CD4-positive, alpha-beta T cell treated with Interleukin-17A for 1 hour (primary cell): ENCODE data around the gene MCIDAS.

Experiments
- DNase-seq: peaks from one replicate; pipeline ENCODE4 v3.0.0-alpha.2; 2020

MCIDAS gene

DNA sequence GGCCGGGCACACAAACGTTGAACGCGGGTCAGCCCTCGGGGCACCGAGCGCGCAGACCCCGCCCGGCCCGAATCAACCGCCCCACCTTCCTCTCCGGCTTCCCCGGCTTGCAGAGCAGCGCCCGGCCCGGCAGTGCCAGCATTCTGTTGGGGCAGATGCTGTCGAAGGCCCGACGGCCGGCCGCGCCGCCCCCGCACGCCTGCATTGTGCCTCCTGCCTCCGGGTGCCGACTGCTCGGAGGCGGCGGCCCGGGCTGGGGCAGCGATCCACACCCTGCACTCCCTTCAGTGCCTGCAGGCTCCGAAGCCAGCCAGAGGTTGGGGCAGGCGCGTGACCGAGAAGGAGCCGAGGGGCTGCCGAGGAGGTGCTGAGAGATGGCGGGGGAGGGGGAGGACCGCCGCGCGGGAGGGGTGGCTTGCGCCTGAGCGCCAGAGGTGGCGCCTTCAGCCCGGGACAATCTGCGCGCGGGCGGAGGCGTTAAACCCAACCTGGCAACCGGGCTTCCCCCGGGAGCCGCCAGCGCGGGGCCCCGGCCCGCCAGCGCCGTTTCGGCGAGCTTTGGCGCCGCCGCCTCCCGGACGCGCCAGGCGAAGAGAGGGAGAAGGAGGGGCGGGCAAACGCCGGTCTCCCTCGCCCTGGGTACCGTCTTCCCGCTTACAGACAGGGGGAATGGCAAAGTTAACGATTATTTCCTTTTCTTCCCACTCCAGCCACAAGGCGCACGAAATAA, at the start of gene MCIDAS:
Gene MCIDAS, minus strand, starts transcription at position 382 of the 730 bp plus-strand sequence. Its CDS starts 177 bp downstream, at position 205.
- DNase-seq = peak; percentile 49

DNA sequence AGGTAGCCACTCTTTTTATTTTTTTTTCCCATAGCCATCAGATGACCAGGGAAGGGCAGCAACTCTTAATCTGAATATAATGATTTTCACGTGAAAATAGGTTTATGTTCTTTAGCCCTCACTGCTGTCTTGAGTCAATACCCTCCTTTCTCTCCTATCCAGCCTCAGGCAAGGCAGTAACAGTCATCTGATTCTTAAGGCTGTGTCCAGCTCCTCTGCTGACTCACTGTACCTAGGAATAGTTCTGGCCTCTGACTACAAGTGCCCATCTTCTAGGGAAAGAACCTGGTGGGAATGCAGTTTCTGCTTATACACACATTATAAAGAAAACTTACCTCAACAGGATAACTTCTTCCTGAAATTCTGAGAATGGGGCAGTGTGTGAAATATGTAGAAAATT, 49.7 kb upstream of the MCIDAS start:
- no peak for DNase-seq

DNA sequence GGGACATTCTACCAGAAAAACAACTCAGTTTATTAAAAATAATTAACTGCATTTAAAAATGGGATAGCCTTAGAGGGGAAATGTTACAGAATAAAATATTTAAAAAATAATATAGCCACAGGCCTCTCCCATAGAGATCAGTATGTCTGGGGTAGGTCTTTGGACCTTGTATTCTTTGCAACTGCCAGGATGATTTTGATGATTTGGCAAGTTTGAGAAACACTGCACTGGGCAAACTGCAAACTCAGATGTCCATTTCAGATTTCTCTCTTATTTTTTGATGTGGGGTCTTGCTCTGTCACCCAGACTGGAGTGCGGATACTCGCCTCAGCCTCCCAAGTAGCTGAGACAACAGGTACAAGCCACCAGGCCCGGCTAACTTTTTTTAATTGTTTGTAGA, 31.2 kb upstream of the MCIDAS start:
- DNase-seq = no peak

DNA sequence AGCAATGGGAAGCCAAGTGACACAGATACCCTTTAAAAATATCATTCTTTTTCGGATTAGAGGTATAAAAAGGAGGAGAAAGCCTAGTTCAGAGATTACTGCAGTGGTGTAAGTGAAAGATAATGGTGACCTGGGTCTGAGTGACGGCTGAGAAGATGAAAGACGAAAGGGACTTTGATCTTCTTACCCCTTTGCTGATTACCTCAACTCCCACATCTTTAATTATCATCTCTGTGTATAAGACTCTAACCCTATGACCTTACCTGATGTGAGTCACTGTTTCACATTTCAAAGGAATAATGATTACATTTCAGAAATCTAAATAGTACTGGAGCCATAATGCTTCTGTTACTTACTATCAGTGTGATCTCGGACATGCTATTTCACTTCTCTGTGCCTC, 27.7 kb upstream of the MCIDAS start:
- DNase-seq = no peak

DNA sequence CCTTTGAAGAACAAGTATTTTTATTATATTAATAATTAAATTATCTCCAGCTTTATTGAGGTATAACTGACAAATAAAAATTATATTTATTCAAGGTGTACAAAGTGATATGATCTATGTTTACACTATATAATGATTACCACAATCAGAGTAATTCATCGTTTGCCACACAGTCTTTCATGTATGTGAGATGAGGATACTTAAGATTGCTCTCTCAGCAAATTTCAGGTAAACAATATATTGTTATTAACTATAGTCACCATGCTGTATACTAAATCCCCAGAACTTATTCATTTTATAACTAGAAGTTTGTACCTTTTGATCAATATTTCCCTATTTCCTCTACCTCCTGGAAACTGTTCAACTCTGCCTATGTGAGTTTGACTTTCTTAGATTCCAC, 22.9 kb upstream of the MCIDAS start:
- no peak for DNase-seq

DNA sequence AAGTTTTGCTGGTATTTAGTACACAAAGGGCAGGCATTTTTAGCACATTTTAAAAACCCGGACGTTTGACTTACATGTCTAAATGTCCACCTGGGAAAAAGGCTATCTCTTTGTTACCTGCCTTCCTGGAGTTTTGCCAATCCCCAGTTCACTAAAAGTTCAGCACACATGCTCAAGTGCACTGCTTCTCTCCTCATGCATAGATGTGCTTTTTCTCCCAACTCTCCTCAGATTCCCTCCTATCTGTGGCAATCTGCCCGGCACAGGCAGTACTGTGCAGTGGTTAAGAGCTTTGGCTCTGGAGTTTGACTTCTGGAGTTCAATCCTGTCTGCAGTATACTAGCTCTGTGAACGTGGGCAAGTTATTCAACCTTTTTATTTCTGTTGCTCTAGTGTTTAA, 14.6 kb upstream of the MCIDAS start:
- DNase-seq = no peak

DNA sequence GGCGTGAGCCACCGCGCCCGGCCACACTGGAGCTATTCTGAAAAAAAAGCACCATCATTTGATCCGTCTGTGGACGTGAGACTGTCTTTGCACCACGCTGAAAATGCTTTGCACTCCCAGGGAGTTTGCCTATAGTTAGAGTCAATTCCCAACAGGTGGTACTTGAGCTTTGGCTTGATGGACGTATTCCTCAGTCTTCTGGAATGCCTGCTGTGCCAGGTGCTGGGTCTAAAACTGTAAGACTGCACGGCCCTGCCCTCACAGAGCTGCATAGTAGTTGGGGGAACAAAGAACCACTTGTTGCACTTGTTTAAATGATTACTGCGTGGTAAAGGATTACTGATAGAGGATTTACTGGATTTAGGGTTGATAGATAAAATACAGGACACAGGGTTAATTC, 9.7 kb upstream of the MCIDAS start:
- DNase-seq = no peak

DNA sequence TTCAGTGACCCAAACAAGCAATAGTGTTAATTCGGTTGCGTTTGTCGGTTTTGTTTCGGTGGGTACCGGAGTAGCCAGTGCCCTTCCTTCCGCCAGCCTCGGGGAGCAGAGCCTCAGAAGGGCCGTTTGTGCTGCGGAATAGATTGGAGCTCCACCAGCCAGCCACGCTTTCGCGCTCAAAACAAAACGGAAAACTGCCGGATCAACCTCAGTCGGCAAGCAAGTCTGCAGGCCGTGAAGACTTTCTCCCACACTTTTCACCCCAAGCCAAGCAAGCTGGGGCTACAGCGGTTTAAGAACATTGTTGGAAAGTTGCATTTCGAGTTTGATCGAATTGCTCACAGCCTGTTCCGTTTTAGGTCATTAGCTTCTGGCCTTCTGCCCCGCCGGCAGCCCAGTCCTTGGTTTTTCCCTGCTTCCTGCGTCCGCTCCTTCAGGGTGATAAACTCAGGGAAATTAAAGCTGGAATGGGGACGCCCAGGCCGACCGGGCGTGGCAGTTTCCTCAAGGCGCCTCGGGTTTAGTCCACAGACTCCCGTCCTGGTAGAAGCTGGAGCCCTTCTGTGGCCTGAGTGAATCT, 7.1 kb upstream of the MCIDAS start:
- DNase-seq = no peak

DNA sequence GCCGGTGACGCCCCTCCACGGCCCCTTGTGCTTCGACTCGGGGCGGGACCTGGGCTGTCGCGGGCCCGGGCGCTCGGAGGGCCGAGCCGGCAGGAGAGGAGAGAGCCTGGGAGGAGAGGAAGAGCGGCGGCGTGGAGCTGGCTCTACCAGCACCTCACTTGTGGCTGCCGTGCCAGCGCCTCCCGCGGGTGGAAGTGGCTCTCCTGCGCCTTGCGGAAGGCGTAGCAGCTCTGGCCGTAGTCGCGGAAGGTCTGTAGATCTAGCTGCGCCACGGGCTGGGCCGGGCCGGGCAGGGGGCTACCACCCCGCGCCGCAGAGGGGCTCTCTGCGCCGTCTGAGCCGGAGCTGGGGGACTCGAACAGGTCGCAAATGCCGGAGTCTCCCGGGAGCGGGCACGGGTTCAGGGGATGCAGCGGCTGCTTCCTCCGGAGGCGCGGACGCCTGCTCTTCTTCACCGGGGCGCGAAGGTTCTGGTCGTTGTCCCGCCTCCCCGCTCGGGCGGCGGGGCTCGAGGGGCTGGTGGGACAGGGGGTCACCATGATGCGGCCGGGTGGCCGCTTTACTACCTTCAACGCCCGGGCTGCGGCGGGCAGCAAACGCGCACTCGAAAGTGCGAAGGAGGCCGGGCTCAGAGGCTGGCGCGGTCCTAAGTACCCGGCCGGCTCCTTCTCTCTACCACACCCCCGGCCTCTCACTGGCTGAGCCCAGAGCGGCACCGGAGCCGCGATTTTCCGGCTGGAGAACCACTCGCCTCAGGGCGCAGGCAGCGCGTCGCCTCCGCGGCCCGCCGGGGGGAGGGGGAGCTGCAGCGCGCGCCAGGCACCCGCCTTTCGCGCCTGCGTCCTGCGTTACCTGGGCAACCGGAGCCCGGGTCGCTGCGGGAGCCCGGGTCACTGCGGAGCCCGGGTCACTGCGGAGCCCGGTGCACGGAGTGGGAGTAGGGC, 6.1 kb upstream of the MCIDAS start, which contains the start of gene CCNO:
Gene CCNO, minus strand, starts transcription at position 624 of the 944 bp plus-strand sequence. Its CDS starts 85 bp downstream, at position 539.
- peak; percentile 66 for DNase-seq

DNA sequence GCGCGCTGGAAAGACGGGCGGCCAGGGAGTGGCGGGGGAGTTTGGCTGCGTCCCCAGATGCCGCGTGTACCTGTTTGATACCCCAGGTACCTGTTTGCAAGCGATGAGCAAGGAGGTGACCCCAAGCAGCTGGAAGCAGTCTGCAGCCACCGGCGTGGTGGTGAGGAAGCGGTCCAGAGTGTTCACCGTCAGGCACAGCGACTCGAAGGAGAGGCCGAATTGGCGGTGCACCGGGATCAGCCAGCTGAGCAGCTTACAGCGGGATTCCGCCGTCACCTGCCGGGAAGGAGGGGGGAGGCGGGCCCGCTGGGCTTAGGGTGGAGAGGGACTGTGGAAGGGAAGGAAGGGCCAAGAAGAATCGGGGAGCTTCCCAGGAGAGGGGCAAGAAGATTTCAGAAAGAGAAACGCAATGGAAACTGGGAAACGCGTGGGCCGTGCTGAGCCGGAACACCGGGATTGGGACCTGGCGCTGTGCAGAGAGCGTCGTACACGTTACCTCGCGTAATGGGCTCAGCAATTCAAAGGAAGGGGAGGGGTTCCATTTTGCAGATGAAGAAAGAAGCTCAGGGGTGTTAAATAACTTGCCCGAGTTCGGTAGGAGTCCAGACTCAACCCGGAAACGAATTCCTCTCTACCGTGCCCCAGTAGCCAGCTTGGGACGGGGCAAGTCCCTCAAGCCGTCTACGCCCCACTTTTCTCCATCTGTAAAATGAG, 5.3 kb upstream of the MCIDAS start:
- DNase-seq = no peak

DNA sequence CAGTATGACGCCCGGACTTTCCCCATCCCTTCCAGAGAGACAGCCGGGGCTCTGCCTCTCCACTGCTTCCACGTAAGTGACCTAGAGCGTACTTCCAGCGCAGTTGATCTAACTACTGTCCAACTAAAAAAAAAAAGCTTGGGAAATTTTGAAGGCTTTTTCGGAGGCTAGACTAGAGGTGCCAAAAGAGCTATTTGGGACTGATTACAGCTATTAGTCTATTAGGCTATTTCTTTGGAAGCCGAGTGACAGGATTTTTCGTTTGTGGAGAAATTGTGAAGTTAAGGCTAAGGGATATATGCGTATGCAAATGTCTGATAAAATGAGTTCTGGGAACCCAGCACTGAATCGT, 4.8 kb upstream of the MCIDAS start:
- DNase-seq = no peak

DNA sequence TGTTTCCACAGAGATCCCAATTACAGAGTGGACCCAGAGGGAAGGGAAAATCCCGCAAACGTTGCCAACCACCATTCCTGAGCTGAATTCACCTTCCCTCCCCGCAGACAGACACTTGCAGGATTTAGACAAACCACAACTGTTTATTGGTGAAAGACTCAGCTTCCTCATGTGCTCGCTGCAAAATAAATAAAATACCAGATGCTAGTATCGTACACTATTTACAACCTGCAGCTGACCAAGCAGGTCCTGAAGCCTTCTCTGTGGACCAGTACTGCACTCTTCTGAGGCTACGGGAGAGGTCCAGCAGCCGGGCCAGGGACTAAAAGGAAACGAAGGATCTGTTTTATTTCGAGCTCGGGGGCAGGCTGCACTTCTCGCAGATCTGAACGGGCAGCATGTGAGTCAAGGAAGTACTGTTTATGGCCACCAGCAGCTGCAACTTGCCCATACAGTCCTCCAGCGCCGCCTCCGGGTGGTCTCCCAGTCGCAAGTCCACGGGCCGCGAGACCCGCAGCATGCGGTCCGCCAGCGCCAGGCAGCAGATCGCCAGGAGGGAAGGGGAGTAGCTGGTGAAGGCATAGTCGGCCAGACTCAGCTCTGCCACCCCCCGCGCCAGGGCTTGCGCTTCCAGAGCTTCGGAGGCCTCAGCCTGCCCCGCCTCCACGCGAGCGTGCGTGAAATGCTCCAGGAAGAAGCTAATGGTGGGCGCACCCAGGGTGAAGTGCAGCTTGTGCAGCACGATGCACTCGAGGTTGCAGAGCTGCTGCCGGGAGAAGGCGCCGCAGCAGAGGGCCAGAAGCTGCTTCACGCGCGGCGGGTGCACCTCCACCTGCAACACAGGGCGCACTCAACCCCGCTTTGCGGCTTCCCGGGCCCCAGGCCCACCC, 4.2 kb upstream of the MCIDAS start:
- DNase-seq = peak; percentile 20

DNA sequence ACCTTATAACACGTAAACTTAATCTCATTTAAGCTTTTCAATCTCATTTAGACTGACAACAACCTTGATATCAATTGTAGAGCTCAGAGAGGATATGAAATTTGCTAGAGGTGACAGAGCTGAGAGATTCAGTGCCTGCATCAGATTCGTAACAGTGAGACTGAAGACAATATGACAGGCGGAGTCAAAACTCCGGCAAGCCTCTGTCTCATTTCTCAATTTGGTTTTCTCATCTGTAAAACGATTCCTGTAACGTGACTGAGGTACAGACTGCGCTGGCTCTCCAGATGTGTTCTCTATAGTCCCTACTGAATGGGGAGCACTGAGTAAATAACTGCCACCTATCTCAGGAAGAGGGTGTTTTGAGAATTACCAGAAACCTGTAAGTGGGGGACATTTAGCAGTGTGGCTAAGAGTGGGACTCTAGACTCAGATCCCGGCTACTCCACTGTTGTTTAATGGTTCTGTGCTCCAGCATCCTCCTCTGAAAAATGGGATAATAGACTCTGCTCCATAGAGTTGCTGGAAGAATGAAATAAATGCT, 3.0 kb upstream of the MCIDAS start:
- DNase-seq = no peak

DNA sequence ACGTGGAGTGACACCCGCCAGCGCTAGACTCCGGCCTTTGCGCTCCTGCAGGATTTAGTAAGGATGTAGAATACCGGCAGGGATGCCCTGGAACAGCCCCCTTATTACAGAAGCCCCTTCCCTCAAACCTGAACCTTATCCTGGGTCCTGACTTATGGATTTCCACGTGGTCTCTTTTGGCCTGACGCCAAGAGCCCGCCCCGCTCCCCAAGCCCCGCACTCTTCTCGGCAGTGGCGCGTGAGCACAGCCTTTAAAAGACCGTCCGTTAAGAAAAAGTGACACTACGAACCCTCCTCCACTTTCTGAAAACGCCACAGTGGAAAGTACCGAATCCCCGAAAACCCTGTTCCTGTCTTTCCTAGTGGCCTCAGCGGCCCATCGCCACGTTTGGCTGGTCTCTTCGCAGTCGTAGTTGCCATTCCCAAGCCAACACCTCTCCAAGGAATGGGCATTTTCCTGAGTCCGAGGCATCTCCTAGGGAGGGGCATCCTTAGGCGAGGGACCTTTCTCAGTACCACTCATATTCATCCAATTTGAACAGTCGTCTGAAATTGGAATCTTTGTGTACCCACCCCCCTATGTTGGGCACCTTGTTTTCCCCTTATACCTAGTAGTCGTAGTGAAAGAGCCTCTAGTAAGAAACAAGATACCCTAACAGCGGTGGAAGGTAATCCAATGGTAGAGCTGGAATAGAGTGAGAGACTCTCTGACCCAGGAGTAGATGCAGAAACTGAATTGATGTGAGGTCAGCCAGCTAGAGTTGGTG, 732 bp upstream of the MCIDAS start:
- no peak for DNase-seq

DNA sequence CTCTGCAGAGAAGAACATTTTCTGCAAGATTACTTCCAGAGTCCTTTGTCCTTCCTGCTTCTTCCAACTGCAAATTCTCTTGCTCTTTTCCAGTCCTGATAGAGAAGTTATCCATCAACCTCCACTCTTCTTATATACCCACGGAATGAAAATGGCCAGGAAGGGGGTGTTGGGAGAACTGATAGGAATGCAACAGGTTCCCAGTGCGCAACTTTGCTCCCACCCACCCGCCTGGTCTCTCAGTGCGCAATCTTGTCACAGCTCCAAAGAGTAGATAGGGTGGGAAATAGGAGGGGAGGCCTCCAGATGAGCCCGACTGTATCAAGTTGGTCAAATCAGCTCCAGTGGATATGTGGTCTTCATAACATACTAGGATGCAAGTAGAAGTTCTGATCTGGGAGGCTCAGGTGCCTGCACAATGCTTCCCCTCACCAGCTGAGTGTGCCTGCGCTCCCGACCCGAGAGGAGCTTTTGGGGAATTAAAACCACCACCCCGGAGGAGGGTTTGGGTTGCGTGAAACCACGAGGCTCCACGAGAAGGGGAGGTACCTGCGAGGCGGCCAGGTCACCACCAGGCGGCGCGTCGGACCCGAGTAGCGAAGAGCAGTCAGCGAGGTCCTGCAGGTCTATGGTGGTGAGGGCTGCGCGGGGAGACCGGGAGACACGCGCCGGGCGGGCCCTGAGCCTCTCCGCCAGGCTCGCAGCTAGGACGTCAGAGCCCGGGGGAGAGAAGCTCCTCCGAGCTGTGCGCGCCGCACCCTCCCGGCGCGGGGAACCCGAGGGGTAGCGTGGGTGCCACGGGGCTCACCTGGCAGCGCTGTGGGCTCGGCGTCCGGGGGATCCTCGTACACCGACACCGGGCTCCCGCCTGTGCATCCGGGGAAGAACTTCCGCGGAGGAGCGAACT, 835 bp downstream of the MCIDAS start:
- DNase-seq = peak; percentile 41

DNA sequence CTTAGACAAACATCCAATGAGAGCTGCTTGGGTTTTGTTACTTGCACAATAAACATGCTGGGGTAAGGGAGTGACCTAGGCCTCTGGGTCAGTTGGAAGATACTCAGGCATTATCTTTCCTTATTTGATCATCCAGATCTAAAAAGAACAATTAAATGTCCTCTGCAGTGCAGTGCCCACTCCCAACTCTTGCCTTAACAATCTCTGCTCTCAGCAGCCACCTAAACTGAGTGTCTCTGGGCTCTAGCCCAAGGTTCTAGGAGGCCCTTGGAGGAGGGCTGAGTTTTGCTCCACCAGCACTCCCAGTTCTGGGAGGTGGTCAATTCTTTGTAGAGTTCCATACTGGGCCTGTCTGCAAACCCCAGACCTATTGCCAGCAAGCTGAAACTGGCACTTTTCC, 1.8 kb downstream of the MCIDAS start:
- no peak for DNase-seq

DNA sequence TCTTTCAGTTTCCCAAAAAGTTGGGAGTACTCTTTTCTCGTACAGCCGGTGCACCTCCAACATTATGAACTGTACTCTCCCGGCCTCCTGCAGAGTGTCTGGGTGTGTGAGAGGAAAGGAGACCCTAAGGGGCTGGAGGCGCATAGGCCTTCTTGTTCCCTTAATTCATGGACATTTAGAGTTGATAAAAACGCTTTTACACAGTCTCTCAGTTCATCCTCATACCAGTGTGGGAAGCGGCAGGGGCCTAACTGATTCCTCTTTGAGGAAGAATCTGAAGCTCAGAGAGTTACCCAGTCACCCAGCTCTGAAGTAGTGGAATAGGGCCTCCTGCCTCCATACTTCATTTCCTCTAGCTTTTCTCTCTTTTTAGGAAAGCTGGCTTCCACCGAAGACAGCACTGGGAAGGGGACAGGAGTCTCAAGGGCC, 3.3 kb downstream of the MCIDAS start:
- no peak for DNase-seq

DNA sequence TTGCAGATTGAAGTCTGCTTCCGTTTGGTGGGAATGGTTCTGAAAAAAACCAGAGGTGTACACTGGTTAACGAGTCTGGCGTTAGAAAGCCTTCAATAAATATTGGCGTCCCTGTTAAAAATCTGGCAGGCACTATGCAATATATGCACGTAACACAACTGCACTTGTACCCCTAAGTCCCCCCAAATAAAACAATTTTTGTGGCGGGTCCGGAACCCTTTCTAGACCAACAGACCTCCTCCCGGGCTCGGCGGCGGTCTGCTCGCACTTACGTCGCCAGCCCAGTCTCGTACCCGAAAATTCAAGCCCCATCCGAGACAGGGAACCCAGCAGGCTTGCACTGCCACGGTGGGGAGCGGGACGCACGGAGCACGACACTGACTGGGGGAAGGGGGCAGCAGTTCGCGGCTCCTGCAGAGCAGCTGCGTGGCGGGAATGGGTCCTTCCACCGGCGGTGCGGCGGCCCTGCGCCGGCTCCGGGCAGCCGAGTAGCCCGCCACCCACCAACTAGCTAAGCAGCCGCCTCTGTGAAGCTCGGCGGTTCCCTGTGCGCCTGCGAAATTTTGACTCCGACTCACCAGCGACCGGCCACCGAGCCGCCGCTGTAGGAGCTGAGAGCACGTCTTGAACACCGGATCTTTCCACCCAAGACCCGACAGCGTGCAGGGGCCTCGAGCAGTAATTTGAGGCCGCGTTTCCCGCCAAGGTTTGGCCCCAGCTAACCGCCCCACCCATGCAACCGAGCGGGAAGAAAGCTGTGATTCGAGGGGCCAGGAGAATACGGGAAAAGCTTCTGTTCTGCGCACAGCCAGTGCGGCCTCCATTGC, 3.9 kb downstream of the MCIDAS start:
- no peak for DNase-seq
